PC-3 (cell line): ENCODE data around the gene ZSCAN18. TPM values are rescaled to one million over a fixed set of nuclear protein-coding genes. Genes with fewer than 3 reads are reported as not detected.

ENCODE experiments used
- ATAC-seq: fragments of 200-7000 bp; cut with Tn5 transposase; 2 replicates; pipeline ENCODE4 v1.9.1; 2020; ENCODE audit warnings: mild to moderate bottlenecking, moderate library complexity
- BruUV-seq: library from RNA; stranded (reverse); fragments of 400-500 nt; replicated peaks from 2 replicates; lab custom pipeline; 2021; lab: Mats Ljungman, UMichigan
- CTCF ChIA-PET: fragments of 300-600 bp; sonication (Branson Sonifier 250); formaldehyde crosslinking; loops from one replicate; lab custom pipeline; 2022; ENCODE audit warnings: antibody characterized with exemption; lab: Charles Lee
- POLR2A ChIA-PET: fragments of 300-600 bp; sonication (Branson Sonifier 250); formaldehyde crosslinking; loops from one replicate; lab custom pipeline; 2022; ENCODE audit warnings: antibody characterized with exemption; ENCODE audit not compliant: unreplicated experiment; lab: Charles Lee
- DNase-seq: peaks from one replicate; pipeline ENCODE4 v3.0.0-alpha.2; 2015
- H2AFZ ChIP-seq: fragments of 300-600 bp; sonication (generic); 2 replicates; pipeline ENCODE4 v1.6.0; 2016; ENCODE audit warnings: antibody characterized with exemption, low read length
- H3F3A ChIP-seq: fragments of 300-600 bp; sonication (generic); one replicate; pipeline ENCODE4 v1.6.0; 2017; ENCODE audit warnings: antibody characterized with exemption, low read length, control low read depth, mild to moderate bottlenecking; ENCODE audit not compliant: unreplicated experiment
- H3K27ac ChIP-seq: fragments of 300-600 bp; sonication (generic); 2 replicates; pipeline ENCODE4 v1.5.1; 2016; ENCODE audit warnings: mild to moderate bottlenecking, low read length
- H3K27me3 ChIP-seq: fragments of 300-600 bp; sonication (generic); 2 replicates; pipeline ENCODE4 v1.6.1; 2016; ENCODE audit warnings: low read length, mixed read lengths
- H3K36me3 ChIP-seq: fragments of 300-600 bp; sonication (generic); 2 replicates; pipeline ENCODE4 v1.6.1; 2016; ENCODE audit warnings: low read depth, mixed run types, low read length, mixed read lengths
- H3K4me1 ChIP-seq: fragments of 300-600 bp; sonication (generic); 2 replicates; pipeline ENCODE4 v1.5.1; 2016; ENCODE audit warnings: low read length; ENCODE audit not compliant: insufficient read depth
- H3K4me2 ChIP-seq: fragments of 300-600 bp; sonication (generic); 2 replicates; pipeline ENCODE4 v1.6.0; 2016; ENCODE audit warnings: low read length
- H3K4me3 ChIP-seq: fragments of 300-600 bp; sonication (generic); 2 replicates; pipeline ENCODE4 v1.5.1; 2016; ENCODE audit warnings: mild to moderate bottlenecking, low read length, mixed read lengths
- H3K79me2 ChIP-seq: fragments of 300-600 bp; sonication (generic); 2 replicates; pipeline ENCODE4 v1.6.1; 2017; ENCODE audit warnings: low read length, mixed read lengths
- H3K9ac ChIP-seq: fragments of 300-600 bp; sonication (generic); 2 replicates; pipeline ENCODE4 v1.6.0; 2016; ENCODE audit warnings: mild to moderate bottlenecking, low read length
- H3K9me2 ChIP-seq: fragments of 300-600 bp; sonication (generic); replicated peaks from 2 replicates; pipeline ENCODE4 v1.6.1; 2016; ENCODE audit warnings: mixed run types, low read length, mixed read lengths
- H3K9me3 ChIP-seq: fragments of 300-600 bp; sonication (generic); 2 replicates; pipeline ENCODE4 v1.6.1; 2016; ENCODE audit warnings: low read length, mixed read lengths
- H4K20me1 ChIP-seq: fragments of 300-600 bp; sonication (generic); 2 replicates; pipeline ENCODE4 v1.6.1; 2016; ENCODE audit warnings: low read length, mixed read lengths
- CTCF ChIP-seq: fragments of 300-600 bp; sonication (generic); conservative IDR thresholded peaks from 2 replicates; pipeline ENCODE4 v1.5.1; 2017; ENCODE audit warnings: antibody characterized with exemption, low read depth, mild to moderate bottlenecking, low read length
- EZH2 ChIP-seq: fragments of 300-600 bp; sonication (generic); IDR thresholded peaks from one replicate; pipeline ENCODE4 v1.6.1; 2017; ENCODE audit warnings: antibody characterized with exemption, mild to moderate bottlenecking, low read length; ENCODE audit not compliant: unreplicated experiment
- EZH2phosphoT487 ChIP-seq: fragments of 300-600 bp; sonication (generic); IDR thresholded peaks from 2 replicates; pipeline ENCODE4 v1.6.1; 2018; ENCODE audit warnings: mild to moderate bottlenecking, antibody characterized with exemption, low read length, borderline replicate concordance
- intact Hi-C: fragments of 100-400 bp; cut with micrococcal nuclease; formaldehyde crosslinking; loops from 2 replicates; pipeline ENCODE4 v1.9.0; 2023
- total RNA-seq: library from RNA; depleted of rRNA; stranded (reverse); fragments of >200 nt; gene quantifications from 2 replicates; pipeline ENCODE4 v1.2.3, GENCODE V29; 2014; rRNA removed

ZSCAN18 gene
- total RNA-seq, 1 experiment from 2014 or later, result 0.66 TPM

- no peaks in the 10 kb centered on the region for H3K79me2 ChIP-seq
- no peak overlapping the region for H3K27ac ChIP-seq
- no peaks in the 10 kb centered on the region for H3K27me3 ChIP-seq
- no peaks in the 10 kb centered on the region; the same call in 1 of the 2 replicates for H3K36me3 ChIP-seq
- no peak overlapping the region for H2AFZ ChIP-seq
- ChIA-PET POLR2A (no interaction called here), CTCF (no interaction called here)
- peaks cover 30% of the 10 kb centered on the region for H3K9me3 ChIP-seq
- BruUV-seq, result no TSS peak
- no peak overlapping the region for H3K4me2 ChIP-seq
- H3K9me2 ChIP-seq, result no peaks in the 10 kb centered on the region
- no peak for TF ChIP-seq CTCF
- no peak for TF ChIP-seq EZH2
- TF ChIP-seq EZH2phosphoT487, result no peak
- no peak overlapping the region for H3K4me3 ChIP-seq
- intact Hi-C loops, result no loop called here
- no peaks in the 10 kb centered on the region for H3K4me1 ChIP-seq
- no peak overlapping the region for H3K9ac ChIP-seq
- H4K20me1 ChIP-seq, result no peaks in the 10 kb centered on the region
- no peak for DNase-seq
- H3F3A ChIP-seq, result no peaks in the 10 kb centered on the region
- ATAC-seq, result no peak
Measured at GRCh38 chr19:58034477-58034793, 63.6 kb downstream of the ZSCAN18 start.

Other genes starting within 250 kb of the ZSCAN18 start
- gene ZNF587, start 248.4 kb downstream of the ZSCAN18 start, total RNA-seq, result 16.3 and 21.4 TPM in 2 replicates
- 3.3 and 3.6 TPM in 2 replicates for gene ZNF814, start 209.2 kb downstream of the ZSCAN18 start, total RNA-seq
- 9.3 and 10.1 TPM in 2 replicates for gene ZNF417, start 181.6 kb downstream of the ZSCAN18 start, total RNA-seq
- 0.04 TPM in 1 of 2 replicates, not detected in the other for gene ZNF418, start 162.8 kb downstream of the ZSCAN18 start, total RNA-seq
- 4.4 and 5.5 TPM in 2 replicates for gene ZNF256, start 150.5 kb downstream of the ZSCAN18 start, total RNA-seq
- 0.40 TPM in 1 of 2 replicates, not detected in the other for gene C19orf18, start 123.7 kb downstream of the ZSCAN18 start, total RNA-seq
- gene ZNF606, start 95.4 kb downstream of the ZSCAN18 start, total RNA-seq, result 6.0 and 7.0 TPM in 2 replicates
- not detected in 2 replicates for gene ZSCAN1, start 64.2 kb downstream of the ZSCAN18 start, total RNA-seq
- gene ZNF135, start 38.9 kb downstream of the ZSCAN18 start, total RNA-seq, result not detected in 2 replicates
- gene ZNF329, start 52.6 kb upstream of the ZSCAN18 start, total RNA-seq, result 8.2 and 10.5 TPM in 2 replicates
- 15.4 and 16.1 TPM in 2 replicates for gene ZNF274, start 84.8 kb upstream of the ZSCAN18 start, total RNA-seq
- 73.7 and 115 TPM in 2 replicates for gene ZNF544, start 130.7 kb upstream of the ZSCAN18 start, total RNA-seq
- gene ZNF8, start 180.7 kb upstream of the ZSCAN18 start, total RNA-seq, result 7.3 and 7.9 TPM in 2 replicates
- gene ERVK3-1, start 207.1 kb upstream of the ZSCAN18 start, total RNA-seq, result 104 and 116 TPM in 2 replicates
- 4.0 and 4.3 TPM in 2 replicates for gene ZSCAN22, start 228.8 kb upstream of the ZSCAN18 start, total RNA-seq